A673 (cell line): ENCODE results near the gene GOLGA3. TPM values are rescaled to one million over a fixed set of nuclear protein-coding genes. Genes with fewer than 3 reads are reported as not detected.
"Not testable (repeated sequence)": the region's sequence is repeated elsewhere in the genome, so short reads cannot be mapped to it uniquely, and the experiment has no call there.

Source experiments
- BruUV-seq: library from RNA; stranded (reverse); fragments of 400-500 nt; replicated peaks from 2 replicates; lab custom pipeline; 2021; lab: Mats Ljungman, UMichigan
- CTCF ChIA-PET: fragments of 300-600 bp; sonication (Branson Sonifier 250); formaldehyde crosslinking; loops from one replicate; lab custom pipeline; 2022; ENCODE audit warnings: antibody characterized with exemption; lab: Charles Lee
- POLR2A ChIA-PET: fragments of 300-600 bp; sonication (Branson Sonifier 250); formaldehyde crosslinking; loops from one replicate; lab custom pipeline; 2022; ENCODE audit warnings: antibody characterized with exemption; ENCODE audit not compliant: low non-redundant PET; lab: Charles Lee
- DNase-seq: peaks from one replicate; pipeline ENCODE4 v3.0.0-alpha.2; 2015; ENCODE audit warnings: low spot score
- H3K27ac ChIP-seq: fragments of 200-600 bp; sonication (generic); 2 replicates; pipeline ENCODE4 v1.5.1; 2016; ENCODE audit warnings: mixed run types, low read depth, mild to moderate bottlenecking, mixed read lengths, antibody characterized with exemption, low read length; ENCODE audit not compliant: poor library complexity, severe bottlenecking
- H3K27me3 ChIP-seq: fragments of 200-600 bp; sonication (generic); replicated peaks from 2 replicates; pipeline ENCODE4 v1.6.1; 2017; ENCODE audit warnings: mixed run types, low read depth, mild to moderate bottlenecking, mixed read lengths, antibody characterized with exemption, low read length; ENCODE audit not compliant: insufficient read depth, poor library complexity
- H3K36me3 ChIP-seq: fragments of 200-600 bp; sonication (generic); 2 replicates; pipeline ENCODE4 v1.6.1; 2016; ENCODE audit warnings: mixed run types, mild to moderate bottlenecking, mixed read lengths, antibody characterized with exemption, low read length; ENCODE audit not compliant: insufficient read depth, poor library complexity, severe bottlenecking
- H3K4me1 ChIP-seq: fragments of 200-600 bp; sonication (generic); 2 replicates; pipeline ENCODE4 v1.6.1; 2017; ENCODE audit warnings: mixed run types, mild to moderate bottlenecking, mixed read lengths, antibody characterized with exemption, low read length; ENCODE audit not compliant: insufficient read depth, poor library complexity, severe bottlenecking
- H3K4me3 ChIP-seq: fragments of 200-600 bp; sonication (generic); 2 replicates; pipeline ENCODE4 v1.5.1; 2016; ENCODE audit warnings: low read depth, mixed run types, mild to moderate bottlenecking, mixed read lengths, low read length; ENCODE audit not compliant: poor library complexity, severe bottlenecking
- H3K9me3 ChIP-seq: fragments of 200-600 bp; sonication (generic); 2 replicates; pipeline ENCODE4 v1.6.1; 2016; ENCODE audit warnings: mixed run types, low read depth, mild to moderate bottlenecking, mixed read lengths, antibody characterized with exemption, low read length; ENCODE audit not compliant: poor library complexity, severe bottlenecking
- EZH2 ChIP-seq: fragments of 200-600 bp; sonication (generic); IDR thresholded peaks from 2 replicates; pipeline ENCODE4 v1.6.1; 2017; ENCODE audit warnings: borderline replicate concordance, low read depth, mild to moderate bottlenecking, mixed read lengths, antibody characterized with exemption, low read length; ENCODE audit not compliant: poor library complexity, severe bottlenecking
- intact Hi-C: fragments of 100-400 bp; cut with micrococcal nuclease; formaldehyde crosslinking; loops from one replicate; pipeline ENCODE4 v1.10.0; 2022; ENCODE audit not compliant: unreplicated experiment
- total RNA-seq: library from RNA; stranded (reverse); gene quantifications from 2 replicates; pipeline ENCODE4 v1.2.3, GENCODE V29; 2021
- TF ChIP-seq, protein P1 (sequence below): fragments of 300-800, 200-600 bp; sonication (generic); conservative IDR thresholded peaks from 2 replicates; pipeline ENCODE4 v1.5.1; 2017; ENCODE audit warnings: low read depth, mild to moderate bottlenecking, antibody characterized with exemption, low read length, moderate library complexity, mixed read lengths

The GOLGA3 gene
- total RNA-seq, 1 experiment from 2014 or later: 58.4 TPM

DNA sequence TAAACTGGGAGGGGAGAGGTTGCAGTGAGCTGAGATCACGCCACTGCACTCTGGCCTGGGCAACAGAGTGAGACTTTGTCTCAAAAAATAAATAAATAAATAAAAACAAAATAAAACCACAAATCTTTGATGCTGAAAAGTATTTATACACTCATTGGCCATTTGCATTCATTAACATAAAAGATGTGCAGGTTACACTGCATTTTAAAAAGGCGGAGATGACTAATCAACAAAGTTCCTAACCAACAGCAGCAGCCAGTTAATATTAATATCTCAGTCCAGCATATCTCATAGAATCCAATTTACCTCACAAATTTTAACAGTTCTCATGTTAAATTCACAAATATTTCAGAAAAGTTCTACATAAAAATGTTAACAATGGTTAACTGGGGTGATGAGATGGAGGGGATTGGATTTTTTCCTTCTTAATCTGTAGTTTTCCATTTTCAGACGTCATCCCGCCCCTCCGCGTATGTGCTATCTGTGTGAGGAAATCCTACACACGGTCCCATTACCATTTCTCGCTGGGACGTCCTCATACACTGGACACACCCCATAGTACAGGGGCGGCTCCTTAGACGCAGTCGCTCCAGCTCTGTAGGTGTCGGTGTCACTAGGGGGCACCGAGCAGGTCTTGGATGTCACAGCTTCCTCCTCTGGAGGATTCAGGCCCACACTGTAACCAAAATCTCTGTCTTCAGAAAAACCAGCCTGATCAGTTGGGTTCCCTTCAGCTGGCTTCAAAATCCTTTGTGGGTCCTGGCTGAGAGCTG is 74.3 kb downstream of the GOLGA3 start:
- ChIA-PET POLR2A (no interaction called here), CTCF (no interaction called here)
- Histone ChIP-seq H3K27ac (no peak overlapping the region), H3K4me3 (no peak overlapping the region), H3K27me3 (no peaks in the 10 kb centered on the region), H3K9me3 (no peaks in the 10 kb centered on the region), H3K36me3 (peaks cover 65% of the 10 kb centered on the region), H3K4me1 (no peaks in the 10 kb centered on the region)
- intact Hi-C loops: no loop called here
- no TSS peak for BruUV-seq
- DNase-seq: no peak
- no peak for TF ChIP-seq EZH2
- TF ChIP-seq, protein P1, sequence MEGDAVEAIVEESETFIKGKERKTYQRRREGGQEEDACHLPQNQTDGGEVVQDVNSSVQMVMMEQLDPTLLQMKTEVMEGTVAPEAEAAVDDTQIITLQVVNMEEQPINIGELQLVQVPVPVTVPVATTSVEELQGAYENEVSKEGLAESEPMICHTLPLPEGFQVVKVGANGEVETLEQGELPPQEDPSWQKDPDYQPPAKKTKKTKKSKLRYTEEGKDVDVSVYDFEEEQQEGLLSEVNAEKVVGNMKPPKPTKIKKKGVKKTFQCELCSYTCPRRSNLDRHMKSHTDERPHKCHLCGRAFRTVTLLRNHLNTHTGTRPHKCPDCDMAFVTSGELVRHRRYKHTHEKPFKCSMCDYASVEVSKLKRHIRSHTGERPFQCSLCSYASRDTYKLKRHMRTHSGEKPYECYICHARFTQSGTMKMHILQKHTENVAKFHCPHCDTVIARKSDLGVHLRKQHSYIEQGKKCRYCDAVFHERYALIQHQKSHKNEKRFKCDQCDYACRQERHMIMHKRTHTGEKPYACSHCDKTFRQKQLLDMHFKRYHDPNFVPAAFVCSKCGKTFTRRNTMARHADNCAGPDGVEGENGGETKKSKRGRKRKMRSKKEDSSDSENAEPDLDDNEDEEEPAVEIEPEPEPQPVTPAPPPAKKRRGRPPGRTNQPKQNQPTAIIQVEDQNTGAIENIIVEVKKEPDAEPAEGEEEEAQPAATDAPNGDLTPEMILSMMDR: no peak

DNA sequence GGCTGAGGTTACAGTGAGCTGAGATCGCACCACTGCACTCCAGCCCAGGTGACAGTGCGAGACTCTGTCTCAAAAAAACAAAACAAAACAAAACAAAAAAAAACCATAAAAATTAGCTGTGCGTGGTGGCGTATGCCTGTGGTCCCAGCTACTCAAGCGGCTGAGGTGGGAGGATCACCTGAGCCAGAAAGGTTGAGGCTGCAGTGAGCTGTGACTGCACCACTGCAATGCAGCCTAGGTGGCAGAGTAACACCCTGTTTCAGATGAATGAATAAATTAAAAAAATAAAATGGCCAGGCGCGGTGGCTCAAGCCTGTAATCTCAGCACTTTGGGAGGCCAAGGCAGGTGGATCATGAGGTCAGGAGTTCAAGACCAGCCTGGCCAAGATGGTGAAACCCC is 75.0 kb downstream of the GOLGA3 start:
- intact Hi-C loops: not testable (repeated sequence)

DNA sequence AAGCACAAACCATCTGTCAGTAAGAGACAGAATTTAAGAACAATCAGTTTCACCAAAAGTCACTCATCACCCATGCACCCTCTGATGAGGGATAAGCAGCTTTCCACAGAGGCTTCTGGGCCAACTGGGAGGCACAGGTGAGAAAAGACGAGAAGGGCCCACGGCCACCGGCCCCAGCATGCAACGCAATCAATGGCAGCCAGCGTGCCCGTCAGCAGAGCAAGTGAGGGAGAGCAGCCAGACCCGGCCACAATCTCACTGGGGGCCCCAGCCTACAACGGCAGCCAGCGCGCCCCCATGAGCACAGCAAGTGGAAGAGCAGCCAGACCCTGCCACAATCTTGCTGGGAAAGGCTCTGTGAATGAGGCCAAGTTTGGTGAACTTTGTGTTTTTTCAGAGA is 80.3 kb downstream of the GOLGA3 start:
- BruUV-seq: no TSS peak
- no peaks in the 10 kb centered on the region for H3K9me3 ChIP-seq
- POLR2A ChIA-PET: no interaction called here
- CTCF ChIA-PET: no interaction called here
- H3K4me1 ChIP-seq: no peaks in the 10 kb centered on the region
- no peak for DNase-seq
- no peaks in the 10 kb centered on the region for H3K27me3 ChIP-seq
- no peak overlapping the region for H3K27ac ChIP-seq
- TF ChIP-seq EZH2: no peak
- TF ChIP-seq, protein P1: no peak
- peaks cover 92% of the 10 kb centered on the region for H3K36me3 ChIP-seq
- no peak overlapping the region for H3K4me3 ChIP-seq
- intact Hi-C loops: no loop called here

More for the DNA sequence above, 75.0 kb downstream of the GOLGA3 start:
- CTCF ChIA-PET, H3K27ac ChIP-seq, BruUV-seq, POLR2A ChIA-PET, H3K27me3 ChIP-seq, DNase-seq, H3K4me1 ChIP-seq, H3K4me3 ChIP-seq, H3K9me3 ChIP-seq: not testable (repeated sequence)
- H3K36me3 ChIP-seq: peaks cover 68% of the 10 kb centered on the region

DNA sequence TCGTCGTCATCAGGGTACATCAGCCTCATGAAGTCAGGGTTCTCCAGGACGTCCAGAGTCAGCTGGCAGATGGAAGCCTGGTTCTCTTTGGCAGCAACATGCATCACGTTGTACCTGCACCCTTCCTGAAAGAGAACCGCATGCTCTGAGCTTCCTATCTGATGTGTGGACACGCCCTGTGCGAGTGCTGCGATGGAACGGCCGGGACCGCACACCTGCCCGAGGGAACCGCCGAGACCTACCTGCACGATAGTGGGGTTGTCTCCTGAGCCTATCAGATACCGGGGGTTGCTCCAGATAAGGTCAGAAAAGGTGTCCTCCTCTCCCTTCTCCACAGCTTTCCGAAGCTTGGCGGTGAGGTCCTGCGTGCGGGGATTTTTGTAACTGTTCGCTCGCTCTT is 80.8 kb downstream of the GOLGA3 start:
- no TSS peak for BruUV-seq
- H3K27me3 ChIP-seq: no peaks in the 10 kb centered on the region
- H3K27ac ChIP-seq: no peak overlapping the region
- peaks cover 92% of the 10 kb centered on the region for H3K36me3 ChIP-seq
- no peak for DNase-seq
- intact Hi-C loops: no loop called here
- CTCF ChIA-PET: no interaction called here
- no peaks in the 10 kb centered on the region for H3K4me1 ChIP-seq
- TF ChIP-seq, protein P1: no peak
- no peak for TF ChIP-seq EZH2
- POLR2A ChIA-PET: no interaction called here
- no peak overlapping the region for H3K4me3 ChIP-seq
- no peaks in the 10 kb centered on the region for H3K9me3 ChIP-seq
